HL-60/S4 (cell line): ENCODE results near the gene ANKRD39.
"Not testable (repeated sequence)": the region's sequence is repeated elsewhere in the genome, so short reads cannot be mapped to it uniquely, and the experiment has no call there.

Experiments
- in situ Hi-C: fragments of 300-500 bp; cut with MboI; formaldehyde crosslinking; loops from 2 replicates; pipeline ENCODE4 v1.14.3; 2022; ENCODE audit warnings: low sequenced_read_pairs

ANKRD39 gene

GRCh38 chr2:96815326-96816126, 42.3 kb downstream of the ANKRD39 start:
- in situ Hi-C loops, result no loop called here

- in situ Hi-C loops, result no loop called here
Observed at GRCh38 chr2:96813656-96814055, 44.2 kb downstream of the ANKRD39 start.

GRCh38 chr2:96811917-96812316, 45.9 kb downstream of the ANKRD39 start:
- in situ Hi-C loops, result no loop called here

- in situ Hi-C loops, result no loop called here
Observed at GRCh38 chr2:96810783-96811192, 47.0 kb downstream of the ANKRD39 start.

GRCh38 chr2:96809951-96810782, 47.6 kb downstream of the ANKRD39 start:
- in situ Hi-C loops, result no loop called here

- in situ Hi-C loops, result no loop called here
Observed at GRCh38 chr2:96809216-96809882, 48.5 kb downstream of the ANKRD39 start.

GRCh38 chr2:96808176-96808837, 49.5 kb downstream of the ANKRD39 start:
- in situ Hi-C loops, result no loop called here

GRCh38 chr2:96807127-96807471, 50.7 kb downstream of the ANKRD39 start:
- in situ Hi-C loops, result no loop called here

- in situ Hi-C loops, result no loop called here
Observed at GRCh38 chr2:96806468-96807126, 51.2 kb downstream of the ANKRD39 start.

GRCh38 chr2:96805946-96806345, 51.9 kb downstream of the ANKRD39 start:
- in situ Hi-C loops, result not testable (repeated sequence)

- in situ Hi-C loops, result no loop called here
Observed at GRCh38 chr2:96804986-96805385, 52.8 kb downstream of the ANKRD39 start.

- in situ Hi-C loops, result no loop called here
Observed at GRCh38 chr2:96802721-96803120, 55.1 kb downstream of the ANKRD39 start.

GRCh38 chr2:96801786-96802595, 55.8 kb downstream of the ANKRD39 start:
- in situ Hi-C loops, result no loop called here

- in situ Hi-C loops, result no loop called here
Observed at GRCh38 chr2:96801005-96801785, 56.6 kb downstream of the ANKRD39 start.

- in situ Hi-C loops, result no loop called here
Observed at GRCh38 chr2:96800061-96801004, 57.5 kb downstream of the ANKRD39 start.

- in situ Hi-C loops, result no loop called here
Observed at GRCh38 chr2:96799623-96799935, 58.2 kb downstream of the ANKRD39 start.

- in situ Hi-C loops, result no loop called here
Observed at GRCh38 chr2:96798733-96799622, 58.8 kb downstream of the ANKRD39 start.
